Measurements from ENCODE around the gene SPAG6. TPM values are rescaled to one million over a fixed set of nuclear protein-coding genes. Genes with fewer than 3 reads are reported as not detected.

The SPAG6 gene
- total and polyA plus RNA-seq, 2 of the 4 experiments (the other 2 are of a cell fraction): not detected

GRCh38 chr10:22459496-22459895, 114.2 kb downstream of the SPAG6 start:
- Histone ChIP-seq H2BK15ac (ENCODE audit: low read depth, low read length) (no peak overlapping the region), H4K91ac (ENCODE audit: insufficient read depth, low read depth, low read length) (no peak overlapping the region), H4K20me1 (ENCODE audit: insufficient read depth, low read length) (no peaks in the 10 kb centered on the region), H3K14ac (replicated peaks; ENCODE audit: low read depth, low read length) (no peak overlapping the region), H2AK5ac (ENCODE audit: low read depth, low read length) (no peak overlapping the region), H3K23ac (ENCODE audit: low read depth, low read length) (no peak overlapping the region), H3K27me3 (ENCODE audit: control insufficient read depth, insufficient read depth, low read length) (peaks cover 11% of the 10 kb centered on the region), H3K9me1 (ENCODE audit: insufficient read depth, low read length) (no peaks in the 10 kb centered on the region), H3K4me3 (ENCODE audit: insufficient read depth, low read depth, low read length) (no peak overlapping the region), H3K4me1 (ENCODE audit: control insufficient read depth, insufficient read depth, low read length) (no peaks in the 10 kb centered on the region), H2BK5ac (ENCODE audit: low read depth, low read length, poor library complexity, severe bottlenecking) (no peak overlapping the region), H3K4ac (ENCODE audit: low read depth, low read length) (no peak overlapping the region), H3K36me3 (ENCODE audit: control insufficient read depth, insufficient read depth, low read length) (no peaks in the 10 kb centered on the region), H4K5ac (ENCODE audit: low read depth, low read length) (no peak overlapping the region), H3K9ac (ENCODE audit: low read depth, low read length) (no peak overlapping the region), H4K8ac (ENCODE audit: low read depth in 2 of 2, low read length in 2 of 2) (no peak overlapping the region), H2AFZ (replicated peaks; ENCODE audit: low read length, poor library complexity) (no peak overlapping the region), H2AK9ac (replicated peaks; ENCODE audit: low read depth, low read length, poor library complexity) (no peak overlapping the region), H2BK20ac (ENCODE audit: low read depth, low read length) (no peak overlapping the region), H3K18ac (ENCODE audit: low read depth, low read length) (no peak overlapping the region), H3K4me2 (ENCODE audit: low read depth, low read length) (no peak overlapping the region), H3K27ac (ENCODE audit: insufficient read depth, low read length) (no peak overlapping the region), H3K56ac (ENCODE audit: extremely low read depth, insufficient read depth, low read length) (no peak overlapping the region), H3K9me3 (ENCODE audit: control insufficient read depth, insufficient read depth, low read length) (no peaks in the 10 kb centered on the region), H2BK120ac (ENCODE audit: low read depth, low read length) (no peak overlapping the region), H3K79me1 (ENCODE audit: low read depth in 1 of 2, low read length in 2 of 2) (no peaks in the 10 kb centered on the region)
- in situ Hi-C loops (cut with MboI; ENCODE audit: low sequenced_read_pairs) (no loop called here), intact Hi-C loops (cut with micrococcal nuclease) (no loop called here), dilution Hi-C loops (cut with HindIII; ENCODE audit: low sequenced_read_pairs, unreplicated experiment) (no loop called here)
- ChIA-PET CTCF (no interaction called here), POLR2A (ENCODE audit: unreplicated experiment) (no interaction called here)
- DNase-seq (no peak), ATAC-seq (ENCODE audit: low read depth) (no peak)
- TF ChIP-seq CTCF (conservative IDR thresholded peaks at IDR 0.05; ENCODE audit: low read depth, low read length): no peak
- no peak for TF ChIP-seq RFX5 (IDR thresholded peaks at IDR 0.05; ENCODE audit: low read depth, low read length)
- TF ChIP-seq CEBPB (IDR thresholded peaks at IDR 0.05; ENCODE audit: low read depth, low read length): no peak
- no peak for TF ChIP-seq POLR2A (IDR thresholded peaks at IDR 0.05; ENCODE audit: low read depth, low read length)
- TF ChIP-seq RCOR1 (IDR thresholded peaks at IDR 0.05; ENCODE audit: insufficient replicate concordance, low read length): no peak
- no peak for TF ChIP-seq CHD1 (IDR thresholded peaks at IDR 0.05; ENCODE audit: low read depth, low read length)
- TF ChIP-seq SMC3 (IDR thresholded peaks at IDR 0.05; ENCODE audit: low read depth, low read length): no peak
- TF ChIP-seq NFE2L2 (IDR thresholded peaks at IDR 0.05; ENCODE audit: low read depth, low read length): no peak
- TF ChIP-seq MAZ (IDR thresholded peaks at IDR 0.05; ENCODE audit: borderline replicate concordance, low read depth, low read length): no peak
- TF ChIP-seq MXI1 (IDR thresholded peaks at IDR 0.05; ENCODE audit: borderline replicate concordance, low read depth, low read length): no peak
- no peak for TF ChIP-seq RAD21 (IDR thresholded peaks at IDR 0.05; ENCODE audit: low read length)
- no peak for TF ChIP-seq USF2 (IDR thresholded peaks at IDR 0.05; ENCODE audit: low read depth, low read length)
- no peak for TF ChIP-seq ELK1 (IDR thresholded peaks at IDR 0.05; ENCODE audit: borderline replicate concordance, low read depth, low read length)
- no peak for TF ChIP-seq FOS (IDR thresholded peaks at IDR 0.05; ENCODE audit: low read depth, low read length)
- TF ChIP-seq MAFK (IDR thresholded peaks at IDR 0.05; ENCODE audit: low read depth, low read length): no peak
- WGBS, 2 experiments (ENCODE audit: extremely low coverage in 2 of 2, insufficient read length in 1 of 2): no CpG with 5 or more reads among the region's 2 CpGs
- no TSS peak for BruUV-seq (replicated peaks)
